H1 (cell line): ENCODE data around the gene GOLGA1. TPM values are rescaled to one million over a fixed set of nuclear protein-coding genes. Genes with fewer than 3 reads are reported as not detected.

Source experiments
- CTCF ChIA-PET: fragments of 300-600 bp; sonication (Branson Sonifier 250); formaldehyde crosslinking; loops from one replicate; lab custom pipeline; 2021; ENCODE audit not compliant: partially characterized antibody; lab: Charles Lee
- POLR2A ChIA-PET: fragments of 300-600 bp; sonication (Branson Sonifier 250); formaldehyde crosslinking; loops from one replicate; lab custom pipeline; 2021; ENCODE audit warnings: inconsistent platforms; ENCODE audit not compliant: partially characterized antibody; lab: Charles Lee
- DNase-seq, 2 experiments: peaks; one replicate each; pipeline versions ENCODE4 v3.0.0 to v3.0.0-alpha.2; 2010 to 2022; ENCODE audit warnings: low spot score in 2 of 2, low read depth in 1 of 2, mixed read lengths in 1 of 2
- FAIRE-seq: peaks from 2 replicates; lab custom pipeline; 2011; peaks lifted over from hg19 to GRCh38; lab: Jason Lieb, UNC
- H2AFZ ChIP-seq: 2 replicates; pipeline ENCODE4 v1.8.1; 2012; ENCODE audit warnings: low read length, inconsistent platforms
- H2AK5ac ChIP-seq: 2 replicates; pipeline ENCODE4 v1.6.1; 2013; ENCODE audit warnings: low read depth, low read length
- H2BK120ac ChIP-seq: replicated peaks from 2 replicates; pipeline ENCODE3; 2013; ENCODE audit warnings: low read depth, low read length, inconsistent platforms
- H2BK12ac ChIP-seq: 2 replicates; pipeline ENCODE4 v1.6.1; 2013; ENCODE audit warnings: low read depth, low read length
- H2BK15ac ChIP-seq: 2 replicates; pipeline ENCODE4 v1.6.1; 2013; ENCODE audit warnings: low read length
- H2BK20ac ChIP-seq: 2 replicates; pipeline ENCODE4 v1.6.1; 2013; ENCODE audit warnings: low read length
- H2BK5ac ChIP-seq: 2 replicates; pipeline ENCODE4 v1.6.1; 2013; ENCODE audit warnings: low read depth, low read length
- H3K14ac ChIP-seq: 2 replicates; pipeline ENCODE4 v1.6.1; 2013; ENCODE audit warnings: inconsistent platforms; ENCODE audit not compliant: insufficient read length
- H3K18ac ChIP-seq: 2 replicates; pipeline ENCODE4 v1.6.1; 2013; ENCODE audit warnings: low read length; ENCODE audit errors: extremely low read depth
- H3K23ac ChIP-seq: 2 replicates; pipeline ENCODE4 v1.6.1; 2013; ENCODE audit warnings: inconsistent platforms; ENCODE audit not compliant: insufficient read length
- H3K23me2 ChIP-seq: 2 replicates; pipeline ENCODE4 v1.6.1; 2013; ENCODE audit warnings: low read depth, low read length
- H3K27ac ChIP-seq: 2 replicates; pipeline ENCODE4 v1.6.1; 2011; ENCODE audit warnings: low read depth, low read length, inconsistent platforms
- H3K27me3 ChIP-seq, 4 experiments: replicated peaks in 1 of 4; 1 replicate in 1 of 4; 2 replicates in 3 of 4; pipeline versions ENCODE4 v1.6.1 to v1.8.1; 2011 to 2013; ENCODE audit warnings: low read length in 3 of 4, mild to moderate bottlenecking in 3 of 4, inconsistent platforms in 2 of 4, mixed read lengths in 2 of 4, moderate library complexity in 1 of 4; ENCODE audit not compliant: control insufficient read depth in 3 of 4, insufficient read depth in 3 of 4; ENCODE audit errors: extremely low read depth in 1 of 4
- H3K36me3 ChIP-seq, 4 experiments: 2 replicates each; pipeline versions ENCODE4 v1.6.1 to v1.8.1; 2011 to 2013; ENCODE audit warnings: mild to moderate bottlenecking in 4 of 4, low read length in 3 of 4, moderate library complexity in 2 of 4, control low read depth in 1 of 4, inconsistent platforms in 1 of 4; ENCODE audit not compliant: insufficient read depth in 4 of 4, control insufficient read depth in 2 of 4
- H3K4ac ChIP-seq: replicated peaks from 2 replicates; pipeline ENCODE3; 2013; ENCODE audit warnings: low read length, low read depth, mixed read lengths, inconsistent platforms; ENCODE audit not compliant: insufficient read length
- H3K4me1 ChIP-seq, 4 experiments: replicated peaks in 1 of 4; 1 replicate in 1 of 4; 2 replicates in 3 of 4; pipeline versions ENCODE4 v1.6.1 to v1.8.1; 2011 to 2013; ENCODE audit warnings: low read length in 3 of 4, inconsistent platforms in 2 of 4, mixed read lengths in 1 of 4; ENCODE audit not compliant: insufficient read depth in 4 of 4, control insufficient read depth in 3 of 4
- H3K4me2 ChIP-seq, 2 experiments: 2 replicates each; pipeline versions ENCODE4 v1.6.1 to v1.8.1; 2011 to 2013; ENCODE audit warnings: low read depth in 2 of 2, low read length in 2 of 2, control low read depth in 1 of 2, inconsistent platforms in 1 of 2, mild to moderate bottlenecking in 1 of 2; ENCODE audit not compliant: insufficient read depth in 1 of 2
- H3K4me3 ChIP-seq, 4 experiments: fragments of 200-600, 300-600 bp in 1 of 4; sonication (generic), shearing (Covaris generic), sonication (Bioruptor Twin) in 1 of 4; 2 replicates each; pipeline versions ENCODE4 v1.5.1 to v1.8.1; 2011 to 2016; ENCODE audit warnings: low read length in 4 of 4, low read depth in 3 of 4, control low read depth in 2 of 4, inconsistent platforms in 2 of 4, mild to moderate bottlenecking in 2 of 4, mixed read lengths in 1 of 4, moderate library complexity in 1 of 4; ENCODE audit not compliant: insufficient read depth in 2 of 4; ENCODE audit errors: extremely low read depth in 1 of 4
- H3K56ac ChIP-seq: replicated peaks from 2 replicates; pipeline ENCODE3; 2013; ENCODE audit warnings: low read depth, mild to moderate bottlenecking, mixed read lengths, low read length, inconsistent platforms; ENCODE audit not compliant: insufficient read length
- H3K79me1 ChIP-seq: 2 replicates; pipeline ENCODE4 v1.6.1; 2013; ENCODE audit warnings: low read depth, low read length, control low read depth
- H3K79me2 ChIP-seq, 2 experiments: 2 replicates each; pipeline versions ENCODE4 v1.6.1 to v1.8.1; 2012 to 2013; ENCODE audit warnings: low read length in 2 of 2, mild to moderate bottlenecking in 2 of 2, inconsistent platforms in 1 of 2; ENCODE audit not compliant: insufficient read depth in 2 of 2, control insufficient read depth in 1 of 2
- H3K9ac ChIP-seq, 4 experiments: replicated peaks in 1 of 4; 1 replicate in 1 of 4; 2 replicates in 3 of 4; pipeline versions ENCODE4 v1.6.1 to v1.8.1; 2011 to 2013; ENCODE audit warnings: low read depth in 3 of 4, low read length in 3 of 4, control low read depth in 2 of 4, mild to moderate bottlenecking in 2 of 4, moderate library complexity in 2 of 4, inconsistent platforms in 1 of 4; ENCODE audit errors: extremely low read depth in 1 of 4
- H3K9me3 ChIP-seq, 2 experiments: 2 replicates each; pipeline versions ENCODE4 v1.6.1 to v1.8.1; 2012 to 2013; ENCODE audit warnings: mild to moderate bottlenecking in 2 of 2, moderate library complexity in 2 of 2, control low read depth in 1 of 2, inconsistent platforms in 1 of 2, low read depth in 1 of 2, low read length in 1 of 2, mixed read lengths in 1 of 2; ENCODE audit not compliant: insufficient read depth in 2 of 2
- H4K20me1 ChIP-seq, 2 experiments: replicated peaks in 1 of 2; 2 replicates each; pipeline versions ENCODE3 to v1.8.1; 2011 to 2013; ENCODE audit warnings: inconsistent platforms in 2 of 2, low read length in 2 of 2, mild to moderate bottlenecking in 1 of 2; ENCODE audit not compliant: insufficient read depth in 2 of 2, control insufficient read depth in 1 of 2
- H4K5ac ChIP-seq: 2 replicates; pipeline ENCODE4 v1.6.1; 2013; ENCODE audit warnings: low read length, low read depth, mixed read lengths, inconsistent platforms; ENCODE audit not compliant: insufficient read length
- H4K8ac ChIP-seq: 2 replicates; pipeline ENCODE4 v1.8.0; 2013; ENCODE audit warnings: mild to moderate bottlenecking, moderate library complexity, low read length, inconsistent platforms; ENCODE audit not compliant: insufficient read depth; ENCODE audit errors: extremely low read depth
- H4K91ac ChIP-seq: replicated peaks from 2 replicates; pipeline ENCODE3; 2013; ENCODE audit warnings: low read length, mixed read lengths, inconsistent platforms; ENCODE audit not compliant: insufficient read length
- BACH1 ChIP-seq: IDR thresholded peaks from 2 replicates; pipeline ENCODE4 v1.6.1; 2012; ENCODE audit warnings: low read length, improper control_type of control experiment
- CBX8 ChIP-seq: fragments of 300-800, 300-1000 bp; sonication (generic); IDR thresholded peaks from 2 replicates; pipeline ENCODE4 v1.7.1; 2016; ENCODE audit warnings: low read depth, low read length, borderline replicate concordance
- EP300 ChIP-seq, 2 experiments: IDR thresholded peaks; 1 replicate in 1 of 2; 2 replicates in 1 of 2; pipeline ENCODE4 v1.6.1; 2011 to 2012; ENCODE audit warnings: low read depth in 2 of 2, low read length in 2 of 2, mild to moderate bottlenecking in 2 of 2, borderline replicate concordance in 1 of 2, inconsistent platforms in 1 of 2, moderate library complexity in 1 of 2
- FOSL1 ChIP-seq: IDR thresholded peaks from 2 replicates; pipeline ENCODE4 v1.6.1; 2011; ENCODE audit warnings: mild to moderate bottlenecking, low read depth, low read length, moderate library complexity; ENCODE audit not compliant: insufficient read depth
- GABPA ChIP-seq: IDR thresholded peaks from 2 replicates; pipeline ENCODE4 v1.6.1; 2011; ENCODE audit warnings: mild to moderate bottlenecking, low read length, moderate library complexity, borderline replicate concordance; ENCODE audit not compliant: insufficient read depth
- JUND ChIP-seq: IDR thresholded peaks from 2 replicates; pipeline ENCODE4 v1.6.1; 2011; ENCODE audit warnings: mild to moderate bottlenecking, improper control_type of control experiment, low read length
- RFX5 ChIP-seq: IDR thresholded peaks from 2 replicates; pipeline ENCODE4 v1.6.1; 2011; ENCODE audit warnings: low read depth, low read length, improper control_type of control experiment, borderline replicate concordance
- SIN3A ChIP-seq, 2 experiments: IDR thresholded peaks in 1 of 2; conservative IDR thresholded peaks in 1 of 2; 2 replicates each; pipeline ENCODE4 v1.6.1; 2011 to 2012; ENCODE audit warnings: low read length in 2 of 2, improper control_type of control experiment in 1 of 2, low read depth in 1 of 2, mild to moderate bottlenecking in 1 of 2
- SP2 ChIP-seq: IDR thresholded peaks from 2 replicates; pipeline ENCODE4 v1.6.1; 2012; ENCODE audit warnings: mild to moderate bottlenecking, low read length, inconsistent platforms
- SP4 ChIP-seq: IDR thresholded peaks from 2 replicates; pipeline ENCODE4 v1.6.1; 2012; ENCODE audit warnings: low read length, inconsistent platforms
- TBP ChIP-seq: IDR thresholded peaks from 2 replicates; pipeline ENCODE4 v1.6.1; 2011; ENCODE audit warnings: low read depth, low read length, improper control_type of control experiment
- YY1 ChIP-seq: IDR thresholded peaks from 2 replicates; pipeline ENCODE4 v1.6.1; 2011; ENCODE audit warnings: low read depth, mild to moderate bottlenecking, low read length
- WGBS, 2 experiments: shearing (Covaris generic) in 1 of 2; methylation state at CpG; one replicate each; pipeline versions ENCODE4 v1.1.6 to v1.1.7; 2013 to 2015; ENCODE audit warnings: low lambda C conversion rate in 2 of 2, mixed read lengths in 2 of 2, inconsistent platforms in 1 of 2, low coverage in 1 of 2, missing lambda C conversion rate in 1 of 2; ENCODE audit not compliant: insufficient replicate concordance in 2 of 2, insufficient coverage in 1 of 2, insufficient read length in 1 of 2; ENCODE audit errors: extremely low coverage in 1 of 2, missing lambda C conversion rate in 1 of 2; 5-methylcytosine and 5-hydroxymethylcytosine counted together
- polyA plus RNA-seq, 7 experiments: library from polyadenylated mRNA; depleted of rRNA in 3 of 7; stranded (reverse) in 5 of 7; unstranded in 2 of 7; fragments of >200 nt in 5 of 7; fragments of 200-250 nt in 2 of 7; gene quantifications; 1 replicate in 5 of 7; 2 replicates in 1 of 7; 4 replicates in 1 of 7; pipeline versions ENCODE4 v1.2.1 to v1.2.3, GENCODE V29; 2011 to 2013; ENCODE audit warnings: missing spikeins in 2 of 7, mixed read lengths in 2 of 7
- total RNA-seq: library from RNA; stranded (reverse); fragmentation: NEBNext Ultra II Directional; extraction: Animal tissue kit (Norgen Biotek cat#: 25700); gene quantifications from 2 replicates; pipeline ENCODE4 v1.2.1, GENCODE V29; 2021

GOLGA1 gene
- total and polyA plus RNA-seq, 2 of the 8 experiments (the other 6 are each of a cell fraction or from before 2014, with no cell fraction given) = 4.8 to 6.5 TPM

- no peak for FAIRE-seq
- Histone ChIP-seq H2BK12ac (no peak overlapping the region), H2BK120ac (no peak overlapping the region), H3K79me1 (0 out of 2 replicates have a peak, but pooled peaks cover 2% of the 10 kb centered on the region), H3K36me3 (peaks cover 4 to 29% (median 11%) of the 10 kb centered on the region in 4 experiments), H4K5ac (no peak overlapping the region), H3K9ac (no peak overlapping the region), H2BK5ac (peak overlapping the region; percentile 76; the same call in 1 of the 2 replicates), H2BK15ac (no peak overlapping the region), H3K56ac (no peak overlapping the region), H4K20me1 (peaks cover 0 to 7% of the 10 kb centered on the region in 2 experiments), H3K23ac (no peak overlapping the region), H3K4ac (no peak overlapping the region), H3K14ac (no peak overlapping the region), H3K9me3 (no peaks in the 10 kb centered on the region), H3K4me2 (peak overlapping the region; percentile 51 to 54), H2AFZ (no peak overlapping the region), H3K4me1 (peaks cover 5 to 18% (median 13%) of the 10 kb centered on the region in 4 experiments), H2AK5ac (no peak overlapping the region)
- CTCF ChIA-PET = interaction anchor here (0.6 to 6.3 kb wide), 7 partner anchors 9 to 556 kb away, joined by 3 to 55 read pairs (median 3); partner anchors contain the start of genes NR6A1 and OLFML2A
- TF ChIP-seq BACH1 (no peak), JUND (no peak), SIN3A (conservative IDR thresholded peaks at IDR 0.05 in 1 of 2, IDR thresholded peaks at IDR 0.05 in 1 of 2; ENCODE audit: low read depth in 1 of 2, low read length in 2 of 2) (0 out of 4 replicates have a peak, but pooled peaks of 1 of the 2 experiments have one; percentile 23), RFX5 (no peak), TBP (no peak), SP2 (no peak), YY1 (no peak), GABPA (0 out of 2 replicates have a peak, but pooled peaks have one; percentile 7), FOSL1 (no peak), SP4 (no peak), CBX8 (no peak), EP300 (IDR thresholded peaks at IDR 0.05; ENCODE audit: borderline replicate concordance in 1 of 2, low read depth in 2 of 2, low read length in 2 of 2) (no peak)
- TF ChIP-seq, all 59 proteins: peak for 2
- H3K27me3 ChIP-seq = no peaks in the 10 kb centered on the region
- H3K27ac ChIP-seq = no peak overlapping the region
- no peak overlapping the region; the same call in 1 of the 2 replicates for H3K18ac ChIP-seq
- H3K23me2 ChIP-seq = 0 out of 2 replicates have a peak, but pooled peaks cover 4% of the 10 kb centered on the region
- POLR2A ChIA-PET = interaction anchor here (1.5 to 31.1 kb wide), 3 partner anchors 13 to 20 kb away, joined by 4 to 573 read pairs (median 7); partner anchors contain the start of genes ARPC5L, RPL35 and WDR38
- H3K4me3 ChIP-seq = peak overlapping the region in 1 of 4 experiments; percentile 27; a peak in 2 of 8 replicates
- no peaks in the 10 kb centered on the region for H3K79me2 ChIP-seq
- peak in 1 of 2 experiments; percentile 66 for DNase-seq
- H4K91ac ChIP-seq = no peak overlapping the region
- peak overlapping the region; percentile 75; the same call in 1 of the 2 replicates for H2BK20ac ChIP-seq
- 29% methylated on average over 9 of the region's 9 CpGs; no CpG with 5 or more reads in 1 of the 2 experiments for WGBS, 2 experiments
- H4K8ac ChIP-seq = no peak overlapping the region
Measured at GRCh38 chr9:124880501-124880900, 60.4 kb downstream of the GOLGA1 start.
